ENCODE measurements around the gene ATG7. TPM values are rescaled to one million over a fixed set of nuclear protein-coding genes. Genes with fewer than 3 reads are reported as not detected.
A peak's percentile ranks its signal among the peaks of the same experiment; 100 is the strongest.

Gene ATG7
- total and polyA plus RNA-seq, 2 donors from 2014 or later = 15.3 to 54.9 TPM

DNA sequence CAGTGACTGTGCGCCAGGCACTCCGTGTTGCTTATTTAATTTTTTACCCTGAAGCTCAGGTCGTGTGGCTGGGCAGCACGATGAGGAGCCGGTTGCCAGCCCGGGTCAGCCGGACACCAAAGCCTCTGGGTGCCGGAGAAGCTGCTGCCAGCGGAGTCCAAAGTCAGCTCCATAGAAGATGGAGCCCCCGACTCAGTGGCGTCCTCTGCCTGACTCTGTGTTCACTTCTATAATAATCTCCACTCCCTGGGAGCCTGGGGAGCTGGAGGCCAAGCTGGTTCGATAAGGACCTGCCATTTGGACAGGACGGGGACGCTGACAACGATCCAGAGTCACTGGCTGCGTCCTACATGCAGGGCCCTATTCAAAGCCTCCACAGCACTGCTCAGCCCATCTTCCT, 292.9 kb downstream of the ATG7 start:
- H3K27me3 ChIP-seq (ENCODE audit: control insufficient read depth, insufficient read depth, low read length) = no peaks in the 10 kb centered on the region
- H3K9ac ChIP-seq (ENCODE audit: low read length in 3 of 3) = no peak overlapping the region
- TF ChIP-seq, protein P1, sequence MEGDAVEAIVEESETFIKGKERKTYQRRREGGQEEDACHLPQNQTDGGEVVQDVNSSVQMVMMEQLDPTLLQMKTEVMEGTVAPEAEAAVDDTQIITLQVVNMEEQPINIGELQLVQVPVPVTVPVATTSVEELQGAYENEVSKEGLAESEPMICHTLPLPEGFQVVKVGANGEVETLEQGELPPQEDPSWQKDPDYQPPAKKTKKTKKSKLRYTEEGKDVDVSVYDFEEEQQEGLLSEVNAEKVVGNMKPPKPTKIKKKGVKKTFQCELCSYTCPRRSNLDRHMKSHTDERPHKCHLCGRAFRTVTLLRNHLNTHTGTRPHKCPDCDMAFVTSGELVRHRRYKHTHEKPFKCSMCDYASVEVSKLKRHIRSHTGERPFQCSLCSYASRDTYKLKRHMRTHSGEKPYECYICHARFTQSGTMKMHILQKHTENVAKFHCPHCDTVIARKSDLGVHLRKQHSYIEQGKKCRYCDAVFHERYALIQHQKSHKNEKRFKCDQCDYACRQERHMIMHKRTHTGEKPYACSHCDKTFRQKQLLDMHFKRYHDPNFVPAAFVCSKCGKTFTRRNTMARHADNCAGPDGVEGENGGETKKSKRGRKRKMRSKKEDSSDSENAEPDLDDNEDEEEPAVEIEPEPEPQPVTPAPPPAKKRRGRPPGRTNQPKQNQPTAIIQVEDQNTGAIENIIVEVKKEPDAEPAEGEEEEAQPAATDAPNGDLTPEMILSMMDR (IDR thresholded peaks at IDR 0.05; ENCODE audit: borderline replicate concordance, extremely low read depth, insufficient read depth) = no peak
- DNase-seq = peak in 1 of 5 donors; percentile 21
- peaks cover 0 to 17% (median 3%) of the 10 kb centered on the region in 3 donors for H3K4me1 ChIP-seq (ENCODE audit: control insufficient read depth in 2 of 3, insufficient read depth in 2 of 3, low read depth in 1 of 3, low read length in 3 of 3)
- FAIRE-seq = no peak
- H3K4me3 ChIP-seq (ENCODE audit: low read length in 3 of 3) = no peak overlapping the region
- no peaks in the 10 kb centered on the region for H3K9me3 ChIP-seq (ENCODE audit: control insufficient read depth in 2 of 3, insufficient read depth in 1 of 3, low read length in 3 of 3)
- peaks cover 0 to 24% (median 11%) of the 10 kb centered on the region in 3 donors for H3K36me3 ChIP-seq (ENCODE audit: control insufficient read depth in 2 of 3, insufficient read depth in 3 of 3, low read length in 3 of 3)
- no peak overlapping the region for H3K27ac ChIP-seq (ENCODE audit: low read depth in 2 of 2, low read length in 2 of 2)
- intact Hi-C loops (cut with DNase I) = no loop called here

DNA sequence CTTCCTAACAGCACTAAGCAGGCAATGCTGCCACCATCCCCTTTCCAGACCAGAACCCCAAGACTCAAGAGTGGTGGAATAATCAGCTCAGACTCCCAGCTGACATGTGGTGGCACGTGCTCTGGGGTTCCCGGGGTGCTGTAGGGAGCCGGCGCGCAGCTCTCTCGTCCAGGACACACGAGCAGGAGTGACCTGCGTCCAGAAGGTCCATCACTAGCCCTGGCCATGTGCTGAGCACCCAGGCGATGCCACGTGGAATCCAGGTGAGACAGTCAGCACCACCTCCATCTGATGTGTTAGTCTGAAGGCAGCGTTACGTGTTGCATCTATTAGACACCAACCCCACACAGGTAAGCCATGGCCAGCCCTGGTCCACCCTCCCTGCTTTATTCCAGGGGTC, 293.3 kb downstream of the ATG7 start:
- Histone ChIP-seq H3K27ac (ENCODE audit: low read depth in 2 of 2, low read length in 2 of 2) (no peak overlapping the region), H3K9me3 (ENCODE audit: control insufficient read depth in 2 of 3, insufficient read depth in 1 of 3, low read length in 3 of 3) (no peaks in the 10 kb centered on the region), H3K36me3 (ENCODE audit: control insufficient read depth in 2 of 3, insufficient read depth in 3 of 3, low read length in 3 of 3) (peaks cover 0 to 24% (median 11%) of the 10 kb centered on the region in 3 donors), H3K27me3 (ENCODE audit: control insufficient read depth, insufficient read depth, low read length) (no peaks in the 10 kb centered on the region), H3K4me1 (ENCODE audit: control insufficient read depth in 2 of 3, insufficient read depth in 2 of 3, low read depth in 1 of 3, low read length in 3 of 3) (peaks cover 0 to 14% (median 3%) of the 10 kb centered on the region in 3 donors), H3K4me3 (ENCODE audit: low read length in 3 of 3) (no peak overlapping the region), H3K9ac (ENCODE audit: low read length in 3 of 3) (no peak overlapping the region)
- intact Hi-C loops (cut with DNase I) = no loop called here
- FAIRE-seq = no peak
- peak in 1 of 5 donors; percentile 46 for DNase-seq
- TF ChIP-seq, protein P1 (IDR thresholded peaks at IDR 0.05; ENCODE audit: borderline replicate concordance, extremely low read depth, insufficient read depth) = no peak

DNA sequence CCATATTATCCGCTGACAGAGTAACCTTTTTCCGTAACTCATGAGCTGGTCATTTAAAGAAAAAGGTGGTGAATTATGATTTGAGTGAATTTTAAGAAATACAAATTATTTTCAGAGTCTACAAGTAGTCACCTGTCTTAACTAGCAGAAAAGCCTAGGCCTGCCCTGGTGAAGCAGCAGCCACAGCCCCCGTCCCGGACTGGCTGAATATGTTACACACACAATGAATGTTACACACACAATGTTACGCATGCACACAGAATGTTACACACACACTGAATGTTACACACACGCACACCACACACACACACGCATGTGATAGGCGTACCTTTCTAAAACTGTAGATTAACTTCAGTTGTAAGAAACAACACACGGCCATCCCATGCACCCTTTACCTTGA, 293.7 kb downstream of the ATG7 start:
- intact Hi-C loops (cut with DNase I) = no loop called here
- Histone ChIP-seq H3K9me3 (ENCODE audit: control insufficient read depth in 2 of 3, insufficient read depth in 1 of 3, low read length in 3 of 3) (no peaks in the 10 kb centered on the region), H3K27me3 (ENCODE audit: control insufficient read depth, insufficient read depth, low read length) (no peaks in the 10 kb centered on the region), H3K36me3 (ENCODE audit: control insufficient read depth in 2 of 3, insufficient read depth in 3 of 3, low read length in 3 of 3) (peaks cover 0 to 24% (median 11%) of the 10 kb centered on the region in 3 donors), H3K9ac (ENCODE audit: low read length in 3 of 3) (no peak overlapping the region), H3K4me3 (ENCODE audit: low read length in 3 of 3) (no peak overlapping the region), H3K4me1 (ENCODE audit: control insufficient read depth in 2 of 3, insufficient read depth in 2 of 3, low read depth in 1 of 3, low read length in 3 of 3) (peaks cover 0 to 10% (median 3%) of the 10 kb centered on the region in 3 donors), H3K27ac (ENCODE audit: low read depth in 2 of 2, low read length in 2 of 2) (no peak overlapping the region)
- TF ChIP-seq, protein P1 (IDR thresholded peaks at IDR 0.05; ENCODE audit: borderline replicate concordance, extremely low read depth, insufficient read depth) = no peak
- peak in 1 of 5 donors; percentile 42 for DNase-seq
- no peak for FAIRE-seq

DNA sequence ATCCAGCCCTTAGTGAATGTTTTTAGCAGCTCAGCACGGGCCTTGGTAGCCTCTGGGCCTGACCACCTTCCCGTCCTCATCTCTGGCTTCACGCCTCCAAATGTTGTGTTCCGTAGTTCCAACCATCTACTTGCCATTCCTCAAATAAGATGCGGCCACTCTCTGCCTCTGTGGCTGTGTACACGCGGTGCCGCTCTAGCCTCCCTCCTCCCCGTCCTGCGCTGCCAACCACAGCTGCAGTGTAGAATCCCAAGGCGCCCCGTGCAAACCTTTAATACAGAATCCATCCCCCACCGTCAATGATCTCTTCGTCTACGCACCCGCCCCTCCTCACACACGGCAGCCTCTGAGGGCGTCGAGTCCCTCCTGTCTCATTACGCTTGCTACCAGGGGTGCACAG, 294.3 kb downstream of the ATG7 start:
- Histone ChIP-seq H3K4me1 (ENCODE audit: control insufficient read depth in 2 of 3, insufficient read depth in 2 of 3, low read depth in 1 of 3, low read length in 3 of 3) (peaks cover 0 to 5% (median under 1%) of the 10 kb centered on the region in 3 donors), H3K27me3 (ENCODE audit: control insufficient read depth, insufficient read depth, low read length) (no peaks in the 10 kb centered on the region), H3K4me3 (ENCODE audit: low read length in 3 of 3) (no peak overlapping the region), H3K36me3 (ENCODE audit: control insufficient read depth in 2 of 3, insufficient read depth in 3 of 3, low read length in 3 of 3) (peaks cover 0 to 24% (median 11%) of the 10 kb centered on the region in 3 donors), H3K27ac (ENCODE audit: low read depth in 2 of 2, low read length in 2 of 2) (no peak overlapping the region), H3K9me3 (ENCODE audit: control insufficient read depth in 2 of 3, insufficient read depth in 1 of 3, low read length in 3 of 3) (no peaks in the 10 kb centered on the region), H3K9ac (ENCODE audit: low read length in 3 of 3) (no peak overlapping the region)
- TF ChIP-seq, protein P1 (IDR thresholded peaks at IDR 0.05; ENCODE audit: borderline replicate concordance, extremely low read depth, insufficient read depth) = no peak
- DNase-seq (peak in 1 of 5 donors; percentile 40), FAIRE-seq (no peak)
- intact Hi-C loops (cut with DNase I) = no loop called here

Data from kidney (tissue), 14 donors.